Fibroblast of villous mesenchyme (primary cell): ENCODE data around the gene MRPL2. TPM values are rescaled to one million over a fixed set of nuclear protein-coding genes. Genes with fewer than 3 reads are reported as not detected.

Experiments used
- DNase-seq: peaks from one replicate; pipeline ENCODE4 v3.0.0-alpha.2; 2010; ENCODE audit warnings: low read depth
- H3K4me3 ChIP-seq: 2 replicates; pipeline ENCODE4 v1.5.1; 2011; ENCODE audit warnings: low read depth, mild to moderate bottlenecking, low read length
- CTCF ChIP-seq: IDR thresholded peaks from 2 replicates; pipeline ENCODE4 v1.5.1; 2012; ENCODE audit warnings: low read depth, mild to moderate bottlenecking, low read length; ENCODE audit not compliant: insufficient read depth
- total RNA-seq: library from RNA; depleted of rRNA; stranded (reverse); fragments of >200 nt; gene quantifications from 2 replicates; pipeline ENCODE4 v1.2.3, GENCODE V29; 2012

The MRPL2 gene
- total RNA-seq, 1 donor: 20.7 TPM

- H3K4me3 ChIP-seq: peak within 1 kb of the TSS; percentile 97
- DNase-seq: peak; percentile 100
- no peak for TF ChIP-seq CTCF
Measured at GRCh38 chr6:43013843-43014433, 45.3 kb downstream of the MRPL2 start, which contains the start of the genes KLHDC3 and MEA1. TSS of gene KLHDC3 (plus strand) at chr6:43014249. CDS start at chr6:43017193, 2,944 bp downstream. TSS of gene MEA1 (minus strand) at chr6:43013946. CDS start at chr6:43013813, 133 bp downstream.

DNA sequence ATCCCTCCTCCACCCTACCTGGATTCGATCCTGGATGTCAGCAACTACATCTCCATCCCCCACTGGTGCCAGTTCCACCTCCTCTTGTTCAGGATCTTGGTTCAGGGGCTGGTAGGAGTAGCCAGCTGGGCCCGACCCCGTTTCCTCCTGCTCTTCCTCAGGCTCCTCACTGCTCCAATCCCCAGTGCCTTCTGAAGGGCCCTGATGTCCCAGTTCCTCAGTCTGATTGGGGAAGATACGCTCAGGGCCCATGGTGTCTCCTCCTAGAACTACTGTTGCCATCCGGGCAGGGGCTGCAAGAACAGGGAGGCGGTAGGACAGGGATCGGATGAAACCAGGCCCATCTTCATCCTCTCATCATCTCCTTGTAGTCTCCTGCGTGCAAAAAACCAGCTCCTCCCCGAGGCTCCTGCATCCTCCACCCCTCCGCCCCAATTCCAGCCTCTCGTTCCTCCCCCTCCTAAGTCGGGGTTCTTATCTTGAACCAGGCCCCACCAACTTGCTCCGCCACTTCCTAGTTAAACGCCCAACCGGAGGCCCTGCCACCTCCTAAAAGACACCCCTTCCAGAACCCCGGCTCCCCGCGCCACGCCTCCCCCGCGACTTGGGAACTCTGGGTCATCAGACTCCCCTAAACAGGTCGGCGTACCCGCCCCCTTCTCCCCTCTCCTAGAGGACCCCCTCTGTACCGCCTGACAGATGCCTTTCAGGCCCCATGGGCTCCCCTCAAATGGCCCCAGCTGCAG, 46.0 kb downstream of the MRPL2 start:
- peak; percentile 42 for DNase-seq
- H3K4me3 ChIP-seq: peak overlapping the region; percentile 84
- TF ChIP-seq CTCF: no peak

DNA sequence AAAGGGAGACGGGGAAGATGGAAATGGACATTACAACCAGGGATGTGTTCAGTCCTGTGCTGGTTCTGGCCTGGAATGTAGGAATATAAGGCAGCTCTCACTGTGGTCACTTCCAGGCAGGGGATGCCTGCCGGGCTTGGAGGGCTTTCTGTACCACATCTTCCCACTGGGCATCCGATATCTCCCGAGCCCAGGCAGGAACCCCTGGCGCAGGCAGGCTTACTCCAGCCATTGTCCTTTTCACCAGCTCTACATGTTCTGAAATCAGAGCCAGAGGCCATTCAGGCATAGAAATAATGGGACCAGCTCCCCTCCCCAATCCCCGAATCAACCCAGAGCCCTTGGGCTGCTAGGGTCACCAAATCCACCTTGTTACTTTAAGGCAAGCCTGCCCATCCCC, 46.9 kb downstream of the MRPL2 start:
- no peak for DNase-seq
- no peak for TF ChIP-seq CTCF
- no peak overlapping the region for H3K4me3 ChIP-seq

DNA sequence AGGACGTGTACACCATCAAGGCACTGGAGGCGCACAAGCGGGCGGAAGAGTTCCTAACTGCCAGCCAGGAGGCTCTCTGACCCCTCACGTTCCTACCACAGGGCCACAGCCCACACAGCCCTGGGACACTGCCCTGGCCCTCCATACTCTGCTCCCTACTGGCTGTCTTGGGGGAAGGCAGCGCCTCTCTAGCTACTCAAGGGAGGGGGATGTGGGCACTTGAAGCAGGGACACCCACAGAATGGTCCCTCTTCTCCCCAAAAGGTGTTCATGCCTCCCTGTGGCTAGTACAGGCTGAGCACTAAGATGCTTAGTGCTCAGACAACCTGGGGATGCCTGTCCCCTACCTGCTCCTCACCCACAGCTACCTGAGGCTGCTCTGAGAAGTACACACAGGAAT, 48.0 kb downstream of the MRPL2 start:
- no peak overlapping the region for H3K4me3 ChIP-seq
- no peak for DNase-seq
- TF ChIP-seq CTCF: no peak

DNA sequence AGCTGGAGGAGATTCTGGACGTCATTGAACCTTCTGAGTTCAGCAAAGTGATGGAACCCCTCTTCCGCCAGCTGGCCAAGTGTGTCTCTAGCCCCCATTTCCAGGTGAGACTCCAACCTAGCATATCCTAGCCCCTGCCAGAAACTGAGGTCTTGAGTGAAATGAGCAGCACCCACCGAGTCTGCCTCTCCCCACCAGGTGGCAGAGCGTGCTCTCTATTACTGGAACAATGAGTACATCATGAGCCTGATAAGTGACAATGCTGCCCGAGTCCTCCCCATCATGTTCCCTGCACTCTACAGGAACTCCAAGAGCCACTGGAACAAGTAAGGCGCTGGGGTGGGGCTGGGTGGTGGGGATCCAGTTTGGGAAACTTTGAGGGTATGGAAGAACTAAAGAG, 50.1 kb downstream of the MRPL2 start:
- DNase-seq: peak; percentile 24
- H3K4me3 ChIP-seq: no peak overlapping the region
- peak; percentile 49 for TF ChIP-seq CTCF

GRCh38 chr6:43007126-43007525, 52.1 kb downstream of the MRPL2 start:
- DNase-seq: no peak
- no peak overlapping the region for H3K4me3 ChIP-seq
- no peak for TF ChIP-seq CTCF
